NT2/D1 (cell line): ENCODE data around the gene KLF16.

Experiments used
- SUZ12 ChIP-seq: IDR thresholded peaks from 2 replicates; pipeline ENCODE4 v1.6.1; 2011; ENCODE audit not compliant: insufficient read length, insufficient read depth; ENCODE audit errors: extremely low read depth
- YY1 ChIP-seq: IDR thresholded peaks from 2 replicates; pipeline ENCODE4 v1.6.1; 2011; ENCODE audit not compliant: insufficient read length, insufficient read depth
- ZNF274 ChIP-seq: IDR thresholded peaks from 2 replicates; pipeline ENCODE4 v1.6.1; 2011; ENCODE audit warnings: mild to moderate bottlenecking, low read depth, low read length

DNA sequence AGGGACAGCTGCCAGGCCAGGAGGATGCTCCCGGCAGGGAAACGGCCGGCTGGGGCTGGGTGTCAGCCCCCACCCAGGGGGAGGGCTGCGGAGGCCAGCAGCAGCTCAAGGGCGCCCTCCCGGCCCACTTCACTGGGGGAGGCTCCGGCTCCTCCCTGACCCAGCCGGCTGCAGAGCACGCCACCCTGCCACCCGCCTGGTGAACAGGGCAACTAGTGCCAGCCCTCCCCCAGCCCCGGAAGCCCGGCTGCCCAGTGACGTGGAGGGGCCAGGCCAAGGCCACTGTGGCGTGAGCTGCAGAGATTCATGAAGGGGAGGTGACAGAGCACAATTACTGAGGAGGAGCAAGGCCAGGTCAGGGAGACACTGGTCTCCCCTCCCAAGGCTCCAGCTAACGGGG, 29.8 kb downstream of the KLF16 start:
- TF ChIP-seq SUZ12, result no peak
- no peak for TF ChIP-seq YY1
- TF ChIP-seq ZNF274, result no peak
